IMR-90 (cell line): ENCODE measurements around the gene APOL3. TPM values are rescaled to one million over a fixed set of nuclear protein-coding genes. Genes with fewer than 3 reads are reported as not detected.
A peak's percentile ranks its signal among the peaks of the same experiment; 100 is the strongest.
"Not testable (repeated sequence)": the region's sequence is repeated elsewhere in the genome, so short reads cannot be mapped to it uniquely, and the experiment has no call there.

Experiments used
- ATAC-seq: fragments of 200-7000 bp; cut with Tn5 transposase; 2 replicates; pipeline ENCODE4 v1.9.1; 2020; ENCODE audit warnings: low read depth, mild to moderate bottlenecking, moderate library complexity
- BruUV-seq: library from RNA; stranded (reverse); fragments of 400-500 nt; replicated peaks from 2 replicates; lab custom pipeline; 2021; lab: Mats Ljungman, UMichigan
- CTCF ChIA-PET: fragments of 300-600 bp; formaldehyde crosslinking; extraction: SDS; loops from one replicate; lab custom pipeline; 2021; ENCODE audit warnings: antibody characterized with exemption; lab: Yijun Ruan, JAX
- POLR2A ChIA-PET: fragments of 300-600 bp; sonication (Branson Sonifier 250); formaldehyde crosslinking; loops from one replicate; lab custom pipeline; 2022; ENCODE audit warnings: antibody characterized with exemption; ENCODE audit not compliant: unreplicated experiment; lab: Charles Lee
- DNase-seq: peaks from one replicate; pipeline ENCODE4 v3.0.0; 2013
- H2AFZ ChIP-seq: replicated peaks from 2 replicates; pipeline ENCODE3; 2013; ENCODE audit warnings: low read length, mild to moderate bottlenecking; ENCODE audit not compliant: poor library complexity
- H2AK5ac ChIP-seq: 2 replicates; pipeline ENCODE4 v1.6.1; 2013; ENCODE audit warnings: low read depth, low read length, inconsistent platforms
- H2AK9ac ChIP-seq: replicated peaks from 2 replicates; pipeline ENCODE3; 2013; ENCODE audit warnings: mild to moderate bottlenecking, low read depth, low read length, moderate library complexity; ENCODE audit not compliant: poor library complexity
- H2BK120ac ChIP-seq: 2 replicates; pipeline ENCODE4 v1.6.1; 2013; ENCODE audit warnings: low read depth, low read length, inconsistent platforms
- H2BK15ac ChIP-seq: 3 replicates; pipeline ENCODE4 v1.6.1; 2013; ENCODE audit warnings: low read depth, low read length, inconsistent platforms
- H2BK20ac ChIP-seq: 2 replicates; pipeline ENCODE4 v1.6.1; 2013; ENCODE audit warnings: low read depth, mild to moderate bottlenecking, inconsistent platforms, low read length, moderate library complexity
- H2BK5ac ChIP-seq: 2 replicates; pipeline ENCODE4 v1.6.1; 2013; ENCODE audit warnings: mild to moderate bottlenecking, low read depth, low read length, inconsistent platforms; ENCODE audit not compliant: poor library complexity, severe bottlenecking
- H3K14ac ChIP-seq: replicated peaks from 2 replicates; pipeline ENCODE4 v1.6.1; 2013; ENCODE audit warnings: low read depth, low read length, inconsistent platforms
- H3K18ac ChIP-seq: 2 replicates; pipeline ENCODE4 v1.6.1; 2013; ENCODE audit warnings: low read depth, low read length, control low read depth
- H3K23ac ChIP-seq: 2 replicates; pipeline ENCODE4 v1.6.1; 2013; ENCODE audit warnings: low read depth, low read length, inconsistent platforms
- H3K27ac ChIP-seq: 2 replicates; pipeline ENCODE4 v1.5.1; 2013; ENCODE audit warnings: mild to moderate bottlenecking, control low read depth, low read length; ENCODE audit not compliant: insufficient read depth
- H3K27me3 ChIP-seq: 2 replicates; pipeline ENCODE4 v1.6.1; 2013; ENCODE audit warnings: low read length; ENCODE audit not compliant: control insufficient read depth, insufficient read depth
- H3K36me3 ChIP-seq: 2 replicates; pipeline ENCODE4 v1.6.1; 2013; ENCODE audit warnings: low read length, mixed read lengths; ENCODE audit not compliant: control insufficient read depth, insufficient read depth
- H3K4ac ChIP-seq: 2 replicates; pipeline ENCODE4 v1.6.1; 2013; ENCODE audit warnings: low read depth, low read length, inconsistent platforms
- H3K4me1 ChIP-seq: 2 replicates; pipeline ENCODE4 v1.6.1; 2013; ENCODE audit warnings: low read length, mixed read lengths; ENCODE audit not compliant: control insufficient read depth, insufficient read depth
- H3K4me2 ChIP-seq: 2 replicates; pipeline ENCODE4 v1.6.1; 2013; ENCODE audit warnings: low read depth, mild to moderate bottlenecking, control low read depth, low read length, moderate library complexity
- H3K4me3 ChIP-seq: 2 replicates; pipeline ENCODE4 v1.5.1; 2013; ENCODE audit warnings: low read depth, mild to moderate bottlenecking, control low read depth, low read length, moderate library complexity; ENCODE audit not compliant: insufficient read depth
- H3K56ac ChIP-seq: 2 replicates; pipeline ENCODE4 v1.6.1; 2013; ENCODE audit warnings: low read length, inconsistent platforms; ENCODE audit not compliant: insufficient read depth; ENCODE audit errors: extremely low read depth
- H3K79me1 ChIP-seq, 2 experiments: 2 replicates each; pipeline ENCODE4 v1.6.1; 2013; ENCODE audit warnings: low read length in 2 of 2, inconsistent platforms in 1 of 2, low read depth in 1 of 2
- H3K9ac ChIP-seq: 2 replicates; pipeline ENCODE4 v1.6.1; 2013; ENCODE audit warnings: low read depth, low read length, control low read depth
- H3K9me1 ChIP-seq: 2 replicates; pipeline ENCODE4 v1.6.1; 2013; ENCODE audit warnings: low read length, inconsistent platforms; ENCODE audit not compliant: insufficient read depth
- H3K9me3 ChIP-seq: 2 replicates; pipeline ENCODE4 v1.6.1; 2013; ENCODE audit warnings: low read length; ENCODE audit not compliant: control insufficient read depth, insufficient read depth
- H4K20me1 ChIP-seq: 2 replicates; pipeline ENCODE4 v1.6.1; 2013; ENCODE audit warnings: low read length, inconsistent platforms; ENCODE audit not compliant: insufficient read depth
- H4K5ac ChIP-seq: 2 replicates; pipeline ENCODE4 v1.6.1; 2013; ENCODE audit warnings: mild to moderate bottlenecking, low read depth, low read length, control low read depth
- H4K8ac ChIP-seq, 2 experiments: 2 replicates each; pipeline ENCODE4 v1.6.1; 2013; ENCODE audit warnings: low read depth in 2 of 2, low read length in 2 of 2, control low read depth in 1 of 2, inconsistent platforms in 1 of 2
- H4K91ac ChIP-seq: 2 replicates; pipeline ENCODE4 v1.6.1; 2013; ENCODE audit warnings: low read depth, low read length, inconsistent platforms; ENCODE audit not compliant: insufficient read depth
- CHD1 ChIP-seq: IDR thresholded peaks from 2 replicates; pipeline ENCODE4 v1.6.1; 2012; ENCODE audit warnings: low read depth, low read length, improper control_type of control experiment
- FOS ChIP-seq: fragments of 150-350 bp; IDR thresholded peaks from 2 replicates; pipeline ENCODE4 v1.6.1; 2016; ENCODE audit warnings: low read depth, low read length
- MAZ ChIP-seq: IDR thresholded peaks from 2 replicates; pipeline ENCODE4 v1.6.1; 2012; ENCODE audit warnings: low read depth, mild to moderate bottlenecking, low read length, improper control_type of control experiment, moderate library complexity, borderline replicate concordance
- POLR2A ChIP-seq: IDR thresholded peaks from 2 replicates; pipeline ENCODE4 v1.6.1; 2012; ENCODE audit warnings: mild to moderate bottlenecking, low read depth, low read length
- RAD21 ChIP-seq: IDR thresholded peaks from 2 replicates; pipeline ENCODE4 v1.6.1; 2012; ENCODE audit warnings: low read length, improper control_type of control experiment
- WGBS, 2 experiments: methylation state at CpG; one replicate each; pipeline versions ENCODE4 v1.1.5 to v1.1.7; 2013; ENCODE audit warnings: missing lambda C conversion rate in 2 of 2; ENCODE audit not compliant: insufficient read length in 1 of 2; ENCODE audit errors: extremely low coverage in 2 of 2; 5-methylcytosine and 5-hydroxymethylcytosine counted together
- dilution Hi-C: fragments of 300-500 bp; cut with HindIII; formaldehyde crosslinking; loops from one replicate; pipeline ENCODE4 v1.14.3; 2018; ENCODE audit warnings: low sequenced_read_pairs; ENCODE audit not compliant: unreplicated experiment
- in situ Hi-C: fragments of 300-500 bp; cut with MboI; formaldehyde crosslinking; loops from 3 replicates; pipeline ENCODE4 v1.14.3; 2019; ENCODE audit warnings: low sequenced_read_pairs, inconsistent platforms, mixed read lengths
- intact Hi-C: fragments of 100-400 bp; cut with micrococcal nuclease; formaldehyde crosslinking; loops from 2 replicates; pipeline ENCODE4 v1.10.0; 2022
- polyA plus RNA-seq, 3 experiments: library from polyadenylated mRNA; depleted of rRNA; stranded (reverse); fragments of >200 nt; gene quantifications; 2 replicates each; pipeline ENCODE4 v1.2.3, GENCODE V29; 2012; ENCODE audit warnings: low replicate concordance in 1 of 3
- total RNA-seq: library from RNA; depleted of rRNA; stranded (reverse); fragments of >200 nt; gene quantifications from 2 replicates; pipeline ENCODE4 v1.2.3, GENCODE V29; 2012

Gene APOL3
- total and polyA plus RNA-seq, 2 of the 4 experiments (the other 2 are of a cell fraction), result 1.4 to 2.3 TPM

DNA sequence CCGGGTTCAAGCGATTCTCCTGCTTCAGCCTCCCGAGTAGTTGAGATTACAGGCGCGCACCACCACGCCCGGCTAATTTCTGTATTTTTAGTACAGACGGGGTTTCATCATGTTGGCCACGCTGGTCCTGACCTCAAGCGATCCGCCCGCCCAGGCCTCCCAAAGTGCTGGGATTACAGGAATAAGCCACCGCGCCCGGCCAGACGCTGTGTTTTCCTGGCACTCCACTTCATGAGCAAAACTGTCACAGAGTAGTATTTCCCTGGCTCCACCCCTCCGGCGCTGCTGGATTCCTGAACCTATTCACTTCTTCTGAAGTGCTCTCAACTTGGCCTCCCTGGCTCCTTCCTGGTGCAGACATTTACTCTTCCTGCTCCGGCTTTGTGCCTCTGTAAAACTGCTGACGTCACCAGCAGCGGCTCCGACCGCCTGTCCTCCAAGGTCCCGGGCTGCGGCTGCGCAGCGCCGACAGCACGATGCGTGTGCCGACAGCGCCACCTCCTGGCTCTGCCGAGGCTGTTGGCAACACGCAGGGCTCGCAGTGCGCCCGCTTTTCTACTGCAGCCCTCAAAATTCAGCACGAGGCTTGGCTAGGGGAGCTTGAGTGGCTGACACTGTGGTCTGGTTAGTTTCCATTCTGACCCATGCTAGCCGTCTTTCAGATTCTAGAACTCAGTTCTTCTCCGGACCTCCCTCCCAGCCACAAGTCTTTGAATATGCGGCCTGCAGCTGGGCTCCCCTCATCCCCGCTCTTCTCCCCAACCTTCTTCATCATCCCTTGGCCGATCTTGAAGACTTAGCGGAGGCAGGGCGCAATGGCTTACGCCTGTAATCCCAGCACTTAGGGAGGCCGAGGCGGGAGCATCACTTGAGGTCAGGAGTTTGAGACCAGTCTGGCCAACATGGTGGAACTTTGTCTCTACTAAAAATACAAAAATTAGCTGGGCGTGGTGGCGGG is 36.6 kb downstream of the APOL3 start (continued):
- TF ChIP-seq RAD21, result peak; percentile 100
- peak; percentile 67; the same call in 1 of the 2 replicates for TF ChIP-seq POLR2A
- TF ChIP-seq CHD1, result 0 out of 2 replicates have a peak, but pooled peaks have one; percentile 53
- TF ChIP-seq MAZ, result peak; percentile 55; the same call in 1 of the 2 replicates
- no peak for TF ChIP-seq FOS

DNA sequence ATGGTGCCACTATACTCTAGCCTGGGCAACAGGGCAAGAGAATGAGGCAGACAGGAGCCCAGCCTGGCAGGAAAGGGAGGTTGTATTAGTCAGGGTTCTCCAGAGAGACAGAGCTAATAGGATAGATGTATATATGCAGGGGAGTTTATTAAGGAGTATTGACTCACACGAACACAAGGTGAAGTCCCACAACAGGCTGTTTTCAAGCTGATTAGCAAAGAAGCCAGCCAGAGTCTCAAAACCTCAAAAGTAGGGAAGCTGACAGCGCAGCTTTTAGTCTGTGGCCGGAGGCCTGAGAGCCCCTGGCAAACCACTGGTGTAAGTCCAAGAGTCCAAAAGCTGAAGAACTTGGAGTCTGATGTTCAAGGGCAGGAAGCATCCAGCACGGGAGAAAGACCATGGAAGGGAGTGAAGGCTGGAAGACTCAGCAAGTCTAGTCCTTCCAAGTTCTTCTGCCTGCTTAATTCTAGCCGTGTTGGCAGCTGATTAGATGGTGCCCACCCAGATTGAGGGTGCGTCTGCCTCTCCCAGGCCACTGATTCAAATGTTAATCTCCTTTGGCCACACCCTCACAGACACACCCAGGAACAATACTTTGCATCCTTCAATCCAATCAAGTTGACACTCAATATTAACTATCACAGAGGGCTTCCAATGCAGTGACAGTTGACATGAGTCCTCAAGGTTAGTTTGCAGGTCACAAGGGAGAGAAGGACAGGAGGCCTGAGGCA is 39.8 kb downstream of the APOL3 start:
- ATAC-seq, H2BK5ac ChIP-seq, H2AFZ ChIP-seq, H3K4me2 ChIP-seq, H3K27me3 ChIP-seq, H4K91ac ChIP-seq, H3K14ac ChIP-seq, H3K56ac ChIP-seq, H2BK15ac ChIP-seq, H4K5ac ChIP-seq, H3K4me3 ChIP-seq, dilution Hi-C loops, CTCF ChIA-PET, H4K8ac ChIP-seq, H2BK20ac ChIP-seq, H3K23ac ChIP-seq, H3K27ac ChIP-seq, DNase-seq, H3K4me1 ChIP-seq, H3K18ac ChIP-seq, H3K9ac ChIP-seq, H3K4ac ChIP-seq, H2BK120ac ChIP-seq, H3K9me3 ChIP-seq, H2AK9ac ChIP-seq, H3K36me3 ChIP-seq, H3K79me1 ChIP-seq, H3K9me1 ChIP-seq, H4K20me1 ChIP-seq, BruUV-seq, H2AK5ac ChIP-seq: not testable (repeated sequence)
- POLR2A ChIA-PET, result interaction anchor here (0.5 kb wide), 1 partner anchor 8 kb away, joined by 7 read pairs; no protein-coding TSS in a partner anchor
- in situ Hi-C loops, result loop anchor here (5.0 to 10.0 kb wide), 5 partner anchors 193 to 766 kb away; no protein-coding TSS in a partner anchor
- WGBS, 2 experiments, result 50% methylated on average over 1 of the region's 6 CpGs; no CpG with 5 or more reads in 1 of the 2 experiments
- intact Hi-C loops, result loop anchor here (5.0 kb wide), 1 partner anchor 358 kb away; no protein-coding TSS in a partner anchor
